Astrocyte (in vitro differentiated cells and primary cell): ENCODE results near the gene ZNF70. TPM values are rescaled to one million over a fixed set of nuclear protein-coding genes. Genes with fewer than 3 reads are reported as not detected.

Source experiments
- DNase-seq: peaks from one replicate; pipeline ENCODE4 v3.0.0-alpha.2; 2010; ENCODE audit warnings: low read depth
- FAIRE-seq: peaks from 2 replicates; lab custom pipeline; 2011; peaks lifted over from hg19 to GRCh38; lab: Jason Lieb, UNC
- H2AFZ ChIP-seq: 2 replicates; pipeline ENCODE4 v1.6.0; 2012; ENCODE audit warnings: low read depth, low read length, inconsistent platforms
- H3K27ac ChIP-seq: 2 replicates; pipeline ENCODE4 v1.5.1; 2011; ENCODE audit warnings: low read depth, low read length, inconsistent platforms
- H3K27me3 ChIP-seq: 2 replicates; pipeline ENCODE4 v1.6.0; 2011; ENCODE audit warnings: low read length, inconsistent platforms; ENCODE audit not compliant: insufficient read depth
- H3K36me3 ChIP-seq: 2 replicates; pipeline ENCODE4 v1.5.1; 2011; ENCODE audit warnings: low read length, inconsistent platforms; ENCODE audit not compliant: insufficient read depth
- H3K4me1 ChIP-seq: 2 replicates; pipeline ENCODE4 v1.5.1; 2011; ENCODE audit warnings: low read length, inconsistent platforms; ENCODE audit not compliant: insufficient read depth
- H3K4me2 ChIP-seq: 2 replicates; pipeline ENCODE4 v1.6.0; 2012; ENCODE audit warnings: low read length, inconsistent platforms
- H3K4me3 ChIP-seq: 2 replicates; pipeline ENCODE4 v1.5.1; 2011; ENCODE audit warnings: low read depth, mild to moderate bottlenecking, low read length, inconsistent platforms; ENCODE audit not compliant: insufficient read depth
- H3K79me2 ChIP-seq: 2 replicates; pipeline ENCODE4 v1.6.0; 2012; ENCODE audit warnings: mild to moderate bottlenecking, low read length, inconsistent platforms; ENCODE audit not compliant: insufficient read depth
- H3K9ac ChIP-seq: 2 replicates; pipeline ENCODE4 v1.6.0; 2012; ENCODE audit warnings: mild to moderate bottlenecking, low read length, inconsistent platforms
- H3K9me3 ChIP-seq: 2 replicates; pipeline ENCODE4 v1.5.1; 2012; ENCODE audit warnings: low read depth, mild to moderate bottlenecking, low read length, inconsistent platforms; ENCODE audit not compliant: insufficient read depth
- H4K20me1 ChIP-seq: 2 replicates; pipeline ENCODE4 v1.6.0; 2012; ENCODE audit warnings: low read length, inconsistent platforms; ENCODE audit not compliant: insufficient read depth
- H3K27ac Mint-ChIP-seq: one replicate; pipeline ENCODE4 v1.8.0; 2021; ENCODE audit warnings: mild to moderate bottlenecking, mixed read lengths; ENCODE audit not compliant: unreplicated experiment
- H3K27me3 Mint-ChIP-seq: one replicate; pipeline ENCODE4 v1.8.0; 2021; ENCODE audit warnings: low read depth, mixed read lengths; ENCODE audit not compliant: unreplicated experiment
- H3K36me3 Mint-ChIP-seq: one replicate; pipeline ENCODE4 v1.8.0; 2021; ENCODE audit warnings: low read depth, mixed read lengths; ENCODE audit not compliant: unreplicated experiment
- H3K4me1 Mint-ChIP-seq: one replicate; pipeline ENCODE4 v1.8.0; 2021; ENCODE audit warnings: low read depth, mixed read lengths; ENCODE audit not compliant: unreplicated experiment
- H3K4me3 Mint-ChIP-seq: one replicate; pipeline ENCODE4 v1.8.0; 2021; ENCODE audit warnings: mild to moderate bottlenecking, moderate library complexity, mixed read lengths; ENCODE audit not compliant: unreplicated experiment
- H3K9me3 Mint-ChIP-seq: one replicate; pipeline ENCODE4 v1.8.0; 2021; ENCODE audit warnings: mild to moderate bottlenecking, mixed read lengths; ENCODE audit not compliant: unreplicated experiment
- EZH2 ChIP-seq: IDR thresholded peaks from 2 replicates; pipeline ENCODE4 v1.6.1; 2012; ENCODE audit warnings: mild to moderate bottlenecking, low read length, inconsistent platforms; ENCODE audit not compliant: insufficient read depth
- total RNA-seq: library from RNA; stranded (reverse); gene quantifications from 2 replicates; pipeline ENCODE4 v1.2.1, GENCODE V29; 2021
- TF ChIP-seq, protein P1 (sequence below): IDR thresholded peaks from 2 replicates; pipeline ENCODE4 v1.5.1; 2011; ENCODE audit warnings: low read depth, mild to moderate bottlenecking, inconsistent platforms, low read length, moderate library complexity; ENCODE audit not compliant: insufficient read depth

ZNF70 gene
- total RNA-seq, 1 donor from 2014 or later = 8.8 TPM

DNA sequence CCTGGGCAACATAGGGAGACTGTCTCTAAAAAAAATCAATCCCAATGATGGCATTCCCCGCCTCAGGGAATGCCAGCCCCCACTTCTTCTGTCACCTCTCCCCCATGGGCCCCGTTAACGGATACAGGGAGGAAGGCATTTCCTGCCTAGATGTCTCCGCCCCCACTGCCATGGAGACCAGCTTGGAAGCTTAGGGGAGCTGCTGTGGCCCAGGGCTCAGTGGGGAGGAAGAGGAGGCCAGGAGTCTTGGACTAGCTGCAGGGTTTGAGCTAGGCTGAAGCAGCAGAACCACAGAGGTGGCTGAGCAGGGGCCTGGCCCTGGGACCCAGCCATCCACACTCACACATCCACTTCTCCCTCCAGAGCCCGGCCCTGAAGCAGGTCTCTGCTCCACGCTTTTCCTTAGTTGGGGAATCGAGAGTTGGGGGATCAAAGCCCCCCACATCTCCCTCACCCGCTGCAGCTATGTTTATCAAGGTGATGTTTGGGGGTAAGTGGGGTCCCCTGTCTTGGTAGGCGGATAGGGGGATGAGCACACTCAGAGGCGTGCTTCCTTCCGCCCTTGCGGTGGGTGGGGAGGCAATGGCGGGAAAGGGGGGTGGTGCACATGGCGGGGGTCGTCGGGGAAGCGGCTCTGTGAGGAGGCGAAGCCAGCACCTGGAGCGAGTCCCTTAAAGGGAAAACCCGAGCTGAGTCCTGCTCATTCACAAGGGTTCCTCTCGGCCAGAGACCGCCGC lies 12.1 kb upstream of the ZNF70 start, which contains the start of gene C22orf15:
TSS of gene C22orf15 (plus strand) at position 149 of the 737 bp plus-strand sequence. CDS start at position 466, 317 bp downstream.
- Mint-ChIP-seq H3K36me3 (no peaks in the 10 kb centered on the region), H3K4me3 (peak within 1 kb of the TSS; percentile 29), H3K27ac (peak within 1 kb of the TSS; percentile 34), H3K9me3 (no peaks in the 10 kb centered on the region), H3K4me1 (peaks cover 5% of the 10 kb centered on the region), H3K27me3 (no peaks in the 10 kb centered on the region)
- H2AFZ ChIP-seq = peak within 1 kb of the TSS; percentile 37
- H4K20me1 ChIP-seq = peaks cover 5% of the 10 kb centered on the region
- no peak within 1 kb of the TSS for H3K9ac ChIP-seq
- no peaks in the 10 kb centered on the region for H3K79me2 ChIP-seq
- DNase-seq (no peak), FAIRE-seq (no peak)
- peak within 1 kb of the TSS; percentile 63 for H3K4me2 ChIP-seq
- no peaks in the 10 kb centered on the region for H3K36me3 ChIP-seq
- no peak within 1 kb of the TSS for H3K27ac ChIP-seq
- H3K4me1 ChIP-seq = peaks cover 14% of the 10 kb centered on the region
- no peak within 1 kb of the TSS for H3K4me3 ChIP-seq
- TF ChIP-seq EZH2 = no peak
- TF ChIP-seq, protein P1, sequence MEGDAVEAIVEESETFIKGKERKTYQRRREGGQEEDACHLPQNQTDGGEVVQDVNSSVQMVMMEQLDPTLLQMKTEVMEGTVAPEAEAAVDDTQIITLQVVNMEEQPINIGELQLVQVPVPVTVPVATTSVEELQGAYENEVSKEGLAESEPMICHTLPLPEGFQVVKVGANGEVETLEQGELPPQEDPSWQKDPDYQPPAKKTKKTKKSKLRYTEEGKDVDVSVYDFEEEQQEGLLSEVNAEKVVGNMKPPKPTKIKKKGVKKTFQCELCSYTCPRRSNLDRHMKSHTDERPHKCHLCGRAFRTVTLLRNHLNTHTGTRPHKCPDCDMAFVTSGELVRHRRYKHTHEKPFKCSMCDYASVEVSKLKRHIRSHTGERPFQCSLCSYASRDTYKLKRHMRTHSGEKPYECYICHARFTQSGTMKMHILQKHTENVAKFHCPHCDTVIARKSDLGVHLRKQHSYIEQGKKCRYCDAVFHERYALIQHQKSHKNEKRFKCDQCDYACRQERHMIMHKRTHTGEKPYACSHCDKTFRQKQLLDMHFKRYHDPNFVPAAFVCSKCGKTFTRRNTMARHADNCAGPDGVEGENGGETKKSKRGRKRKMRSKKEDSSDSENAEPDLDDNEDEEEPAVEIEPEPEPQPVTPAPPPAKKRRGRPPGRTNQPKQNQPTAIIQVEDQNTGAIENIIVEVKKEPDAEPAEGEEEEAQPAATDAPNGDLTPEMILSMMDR = no peak
- H3K9me3 ChIP-seq = no peaks in the 10 kb centered on the region
- no peaks in the 10 kb centered on the region for H3K27me3 ChIP-seq

DNA sequence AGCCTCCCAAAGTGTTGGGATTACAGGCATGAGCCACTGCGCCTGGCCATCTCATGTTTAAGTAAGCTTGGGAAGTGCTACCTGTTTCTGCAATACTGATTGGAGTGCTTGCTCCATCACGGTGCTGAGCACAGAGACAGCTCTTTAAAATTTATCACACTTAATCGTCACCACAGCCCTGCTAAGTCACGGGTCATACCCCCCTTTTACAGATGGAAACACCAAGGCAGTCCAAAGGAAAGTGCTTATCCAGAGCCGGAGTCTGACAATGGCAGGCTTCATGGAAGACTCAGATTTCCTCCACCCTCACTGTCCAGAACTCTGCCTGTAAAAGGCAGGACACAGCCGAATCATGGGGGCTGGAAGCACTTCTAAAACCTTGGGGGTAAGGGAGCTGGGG lies 9.1 kb upstream of the ZNF70 start:
- no peak for DNase-seq
- Histone ChIP-seq H2AFZ (no peak overlapping the region), H4K20me1 (no peaks in the 10 kb centered on the region), H3K4me2 (no peak overlapping the region), H3K9ac (no peak overlapping the region), H3K27me3 (no peaks in the 10 kb centered on the region), H3K27ac (no peak overlapping the region), H3K4me3 (no peak overlapping the region), H3K79me2 (no peaks in the 10 kb centered on the region), H3K4me1 (peaks cover 8% of the 10 kb centered on the region), H3K9me3 (no peaks in the 10 kb centered on the region), H3K36me3 (no peaks in the 10 kb centered on the region)
- TF ChIP-seq EZH2 = no peak
- TF ChIP-seq, protein P1 = no peak
- no peaks in the 10 kb centered on the region for H3K9me3 Mint-ChIP-seq
- H3K4me1 Mint-ChIP-seq = peaks cover 4% of the 10 kb centered on the region
- H3K27me3 Mint-ChIP-seq = no peaks in the 10 kb centered on the region
- no peak for FAIRE-seq
- no peak overlapping the region for H3K4me3 Mint-ChIP-seq
- H3K36me3 Mint-ChIP-seq = no peaks in the 10 kb centered on the region
- H3K27ac Mint-ChIP-seq = no peak overlapping the region

- no peaks in the 10 kb centered on the region for H3K9me3 ChIP-seq
- no peak overlapping the region for H2AFZ ChIP-seq
- H3K27me3 ChIP-seq = no peaks in the 10 kb centered on the region
- H4K20me1 ChIP-seq = no peaks in the 10 kb centered on the region
- Mint-ChIP-seq H3K27me3 (no peaks in the 10 kb centered on the region), H3K4me1 (peaks cover 4% of the 10 kb centered on the region), H3K27ac (no peak overlapping the region), H3K9me3 (no peaks in the 10 kb centered on the region), H3K4me3 (no peak overlapping the region), H3K36me3 (no peaks in the 10 kb centered on the region)
- no peak overlapping the region for H3K27ac ChIP-seq
- FAIRE-seq (no peak), DNase-seq (no peak)
- no peaks in the 10 kb centered on the region for H3K79me2 ChIP-seq
- H3K4me1 ChIP-seq = peaks cover 8% of the 10 kb centered on the region
- no peak overlapping the region for H3K4me2 ChIP-seq
- no peak for TF ChIP-seq EZH2
- TF ChIP-seq, protein P1 = no peak
- H3K9ac ChIP-seq = no peak overlapping the region
- H3K4me3 ChIP-seq = no peak overlapping the region
- H3K36me3 ChIP-seq = no peaks in the 10 kb centered on the region
Observed at GRCh38 chr22:23759566-23759965, 8.7 kb upstream of the ZNF70 start.
